Measurements from ENCODE around the gene EIPR1.

EIPR1 gene

DNA sequence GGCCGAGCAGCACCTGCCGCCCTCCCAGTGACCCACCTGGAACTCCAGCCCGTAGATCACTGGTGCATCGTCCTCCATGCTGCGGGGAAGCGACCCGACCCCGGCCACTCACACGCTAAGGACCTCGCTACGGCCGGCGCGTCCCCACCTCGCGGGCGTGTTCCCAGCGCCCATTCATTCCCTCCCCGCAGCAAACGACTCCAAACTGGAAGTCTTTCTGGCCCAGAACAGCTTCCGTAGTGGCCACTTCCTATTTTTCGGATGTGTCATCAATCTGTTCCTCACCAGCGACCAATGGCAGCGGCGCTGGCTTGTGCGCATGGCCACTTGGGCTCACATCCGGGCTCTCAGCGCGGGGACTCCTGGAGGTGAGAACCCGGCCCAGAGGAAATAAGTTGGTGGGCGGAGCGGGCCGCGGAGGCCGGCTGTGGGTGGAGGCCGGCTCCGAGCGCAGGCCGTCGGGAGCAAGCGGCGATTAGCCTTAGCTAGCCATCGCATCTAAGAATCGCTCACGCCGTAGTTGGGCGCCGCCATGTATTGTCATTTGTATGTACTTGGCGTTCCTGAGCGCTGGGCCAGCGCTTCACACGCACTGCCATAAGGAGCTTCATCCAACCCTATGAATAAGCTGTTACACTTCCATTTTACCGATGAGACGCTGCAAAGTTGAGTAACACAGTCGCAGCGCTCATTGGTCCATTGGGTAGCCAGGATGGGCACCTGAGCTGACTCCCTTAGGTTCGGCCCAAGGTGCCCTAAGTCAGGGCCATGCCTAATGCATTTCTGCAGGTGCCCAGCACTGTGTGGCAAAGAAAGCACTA, at the start of gene EIPR1:
EIPR1 (minus strand) TSS at position 207 of the 821 bp plus-strand sequence; CDS start at position 78, 129 bp downstream.
- peak; percentile 90 for DNase-seq (ENCODE audit: low read depth)

- no peak for DNase-seq (ENCODE audit: low read depth)
Observed at GRCh38 chr2:3427272-3427671, 49.7 kb upstream of the EIPR1 start.

GRCh38 chr2:3426615-3427014, 49.0 kb upstream of the EIPR1 start:
- no peak for DNase-seq (ENCODE audit: low read depth)

DNA sequence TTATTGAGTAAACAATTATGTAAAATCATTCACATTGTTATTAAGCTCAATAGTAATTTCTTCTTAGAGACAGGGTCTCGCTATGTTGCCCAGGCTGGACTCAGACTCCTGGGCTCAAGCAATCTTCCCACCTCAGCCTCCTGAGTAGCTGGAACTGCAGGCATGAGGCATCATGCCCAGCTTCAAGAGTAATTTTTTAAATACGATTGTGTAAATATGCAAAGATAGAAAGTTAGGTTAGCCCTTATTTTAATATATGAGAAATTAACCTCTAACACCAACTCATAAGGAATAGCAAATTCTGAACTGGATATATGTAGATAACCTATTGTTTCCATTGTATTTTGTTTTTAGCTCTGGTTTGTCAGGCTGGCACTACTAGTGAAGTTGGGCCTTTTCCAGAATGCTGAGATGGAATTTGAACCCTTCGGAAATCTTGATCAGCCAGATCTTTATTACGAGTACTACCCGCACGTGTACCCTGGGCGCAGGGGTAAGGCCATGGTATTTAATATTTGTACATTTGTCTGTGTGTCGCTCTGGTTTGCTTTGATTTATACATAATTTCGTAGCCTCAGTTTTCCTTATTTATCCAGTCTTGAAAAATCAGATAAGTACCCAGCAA, 46.7 kb upstream of the EIPR1 start:
- DNase-seq (ENCODE audit: low read depth), result no peak

GRCh38 chr2:3423492-3424170, 46.0 kb upstream of the EIPR1 start:
- no peak for DNase-seq (ENCODE audit: low read depth)

GRCh38 chr2:3422161-3422779, 44.7 kb upstream of the EIPR1 start:
- DNase-seq (ENCODE audit: low read depth), result no peak

- no peak for DNase-seq (ENCODE audit: low read depth)
Observed at GRCh38 chr2:3421580-3421979, 44.0 kb upstream of the EIPR1 start.

DNA sequence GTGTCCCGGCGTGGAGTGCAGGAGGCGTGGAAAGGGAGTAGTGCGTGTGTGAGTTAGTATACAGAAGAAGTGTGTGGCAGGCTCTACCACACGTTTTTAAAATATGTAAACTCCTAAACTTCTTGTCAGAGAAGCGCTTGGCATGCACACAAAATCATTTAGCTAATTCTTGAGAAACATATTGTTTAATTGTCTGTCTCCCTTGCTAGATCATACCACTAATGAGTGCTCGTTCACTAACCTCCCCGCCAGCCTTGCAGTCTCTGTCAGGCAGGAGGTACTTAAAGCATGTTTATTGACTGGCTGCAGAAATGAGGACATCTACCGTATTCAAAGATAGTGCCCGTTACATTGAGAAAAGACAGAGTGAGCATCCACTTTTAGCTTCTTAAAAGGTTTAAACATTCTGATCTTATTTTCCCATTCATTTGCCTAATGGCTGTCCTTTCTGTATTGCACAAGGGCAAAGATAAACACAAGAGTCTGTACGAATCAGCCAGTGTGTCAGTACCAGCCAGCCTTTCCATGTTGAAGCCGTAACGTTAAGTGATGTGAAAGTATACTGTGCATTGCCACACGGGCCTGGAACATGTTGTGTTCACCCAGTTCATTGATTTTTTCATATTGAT, 43.3 kb upstream of the EIPR1 start:
- no peak for DNase-seq (ENCODE audit: low read depth)

GRCh38 chr2:3420076-3420768, 42.6 kb upstream of the EIPR1 start:
- no peak for DNase-seq (ENCODE audit: low read depth)

DNA sequence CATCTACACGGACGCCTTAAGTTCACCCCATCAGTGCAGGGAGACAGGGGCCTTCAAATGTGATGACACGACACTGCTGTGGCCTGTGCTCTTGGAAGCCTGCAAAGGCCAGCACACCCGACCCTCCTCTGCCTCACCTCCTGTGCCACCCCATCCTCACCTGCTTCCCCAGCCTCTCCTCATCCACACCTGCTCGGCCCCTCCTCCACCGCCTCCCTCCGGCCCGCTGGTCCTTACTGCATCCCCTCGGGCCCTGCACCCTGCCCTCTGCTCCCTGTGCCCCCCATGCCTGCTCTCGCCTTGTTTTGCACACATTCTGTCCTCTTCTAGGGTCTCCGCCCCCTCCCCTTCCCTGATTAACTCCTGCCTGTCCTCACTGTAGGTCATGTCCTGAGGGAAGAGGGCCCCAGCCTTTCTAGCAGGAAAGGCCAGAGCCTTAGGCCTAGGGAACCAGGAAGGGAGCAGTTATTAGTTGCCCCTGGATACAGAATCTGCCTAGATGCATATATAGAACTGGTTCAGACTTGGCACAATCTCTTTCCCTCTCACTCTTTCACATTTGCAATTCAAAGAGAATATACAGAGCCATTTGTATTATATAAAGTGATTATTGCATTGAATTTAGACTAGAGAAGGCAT, 41.3 kb upstream of the EIPR1 start:
- no peak for DNase-seq (ENCODE audit: low read depth)

DNA sequence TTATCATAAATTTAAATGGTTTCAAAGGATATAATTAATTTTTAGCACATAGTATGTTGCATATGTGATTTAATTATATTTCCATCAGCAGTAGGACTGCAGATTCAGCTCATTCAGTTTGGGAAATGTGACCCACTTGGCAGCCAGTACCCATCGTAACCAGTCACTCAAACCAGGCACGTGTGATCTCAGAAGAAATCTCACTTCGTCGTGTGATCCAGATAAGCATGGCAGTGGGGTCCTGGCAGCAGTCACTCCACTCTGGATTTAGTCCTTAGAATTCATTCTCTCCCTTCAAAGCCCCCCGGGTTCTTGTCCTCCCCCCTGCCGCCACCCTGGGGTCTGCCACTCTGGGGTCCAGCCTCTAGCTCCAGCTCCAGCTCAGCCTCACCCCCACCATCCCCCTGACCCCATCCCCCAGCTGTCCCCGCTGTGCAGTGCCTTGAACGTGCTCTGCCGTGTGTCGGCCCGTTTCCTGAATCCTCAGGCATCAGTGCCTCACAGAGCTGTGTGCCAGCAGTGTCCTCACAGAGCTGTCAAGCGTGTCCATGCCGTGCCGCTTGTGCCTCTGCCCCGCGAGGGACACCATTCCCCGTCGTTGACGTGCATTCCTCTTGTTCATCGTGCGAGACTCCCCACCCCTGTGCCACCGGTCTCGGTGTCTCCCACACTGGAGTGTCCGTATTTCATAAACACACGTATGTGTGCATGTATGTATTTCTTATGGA, 36.7 kb upstream of the EIPR1 start:
- DNase-seq (ENCODE audit: low read depth), result no peak

DNA sequence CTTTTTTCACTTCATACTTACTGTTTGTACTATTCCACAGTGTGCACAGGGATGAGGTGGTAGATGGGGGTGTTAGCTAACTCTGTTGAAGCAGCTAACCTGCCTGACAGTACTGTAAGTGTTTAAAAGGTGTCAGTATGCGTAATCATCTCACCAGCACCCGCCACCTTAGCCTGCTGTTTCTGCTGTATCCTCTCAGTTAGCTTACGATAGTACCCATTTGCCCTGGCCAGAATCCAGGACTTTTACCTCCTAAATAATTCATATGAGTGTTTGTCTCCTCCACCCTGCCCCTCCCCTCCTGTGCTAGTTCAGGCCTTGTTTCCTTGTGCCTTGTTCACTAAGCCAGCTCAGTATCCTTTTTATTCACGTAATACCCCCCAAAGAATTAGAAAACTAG, 36.1 kb upstream of the EIPR1 start:
- no peak for DNase-seq (ENCODE audit: low read depth)

DNA sequence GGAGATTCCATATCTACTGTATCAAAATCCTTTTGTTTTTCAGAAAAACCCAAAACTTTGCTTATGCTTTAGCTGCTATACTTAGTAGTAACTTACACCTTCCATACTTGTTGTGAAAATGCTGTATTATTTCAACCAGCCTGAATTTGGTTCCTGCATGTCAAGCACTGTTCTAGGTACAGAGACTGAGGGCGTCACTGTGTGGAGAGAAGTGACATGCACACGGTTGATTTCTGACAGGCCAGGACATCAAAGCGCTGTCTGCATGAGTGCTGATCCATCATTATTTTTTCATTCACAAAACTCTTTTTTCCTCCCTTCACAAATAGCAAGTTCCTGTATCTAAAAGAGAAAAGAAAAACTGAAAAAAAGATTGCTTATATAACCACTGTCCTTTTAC, 33.5 kb upstream of the EIPR1 start:
- DNase-seq (ENCODE audit: low read depth), result no peak

DNA sequence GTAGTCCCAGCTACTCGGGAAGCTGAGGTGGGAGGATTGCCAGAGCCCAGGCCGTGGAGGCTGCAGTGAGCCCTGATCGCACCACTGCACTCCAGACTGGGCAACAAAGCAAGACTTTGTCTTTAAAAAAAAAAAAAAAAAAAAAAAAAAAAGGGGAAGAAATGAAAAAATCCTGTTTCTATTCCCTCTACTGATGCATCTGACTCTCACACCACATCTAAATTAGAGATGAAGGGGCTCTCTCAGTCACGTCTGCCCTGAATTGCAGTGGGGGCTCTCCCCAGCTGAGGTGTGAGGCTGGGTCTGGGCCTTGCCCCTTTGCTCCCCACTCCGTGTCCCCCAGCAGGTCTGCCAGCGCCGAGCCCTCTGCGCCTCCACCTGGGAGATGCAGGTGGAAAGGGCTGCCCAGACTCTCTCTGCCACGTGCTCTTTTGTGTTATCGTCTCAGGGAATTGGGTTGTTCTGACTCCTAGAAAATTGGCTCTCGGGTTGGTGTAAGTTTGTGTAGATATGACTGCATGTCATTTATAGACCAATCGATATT, 32.1 kb upstream of the EIPR1 start:
- no peak for DNase-seq (ENCODE audit: low read depth)

DNA sequence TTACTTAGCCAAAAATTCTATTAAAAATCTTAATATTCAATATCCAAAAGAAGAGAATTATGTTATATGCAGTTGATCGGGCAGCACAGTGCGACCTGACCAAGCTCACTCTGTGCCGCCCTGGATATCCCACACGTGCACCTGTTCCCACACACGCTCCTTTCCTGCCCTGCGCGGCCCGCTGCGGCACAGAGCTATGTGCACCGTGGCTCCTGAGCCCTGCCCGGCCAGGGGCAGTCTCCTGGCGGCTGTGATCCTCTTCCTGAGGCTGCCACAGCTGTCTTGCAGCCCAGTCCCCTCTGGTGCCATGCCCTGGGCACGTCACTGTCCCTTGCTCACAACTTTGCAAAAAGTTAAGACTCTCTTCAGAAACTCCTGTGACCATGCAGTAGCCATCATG, 31.2 kb upstream of the EIPR1 start:
- DNase-seq (ENCODE audit: low read depth), result no peak

DNA sequence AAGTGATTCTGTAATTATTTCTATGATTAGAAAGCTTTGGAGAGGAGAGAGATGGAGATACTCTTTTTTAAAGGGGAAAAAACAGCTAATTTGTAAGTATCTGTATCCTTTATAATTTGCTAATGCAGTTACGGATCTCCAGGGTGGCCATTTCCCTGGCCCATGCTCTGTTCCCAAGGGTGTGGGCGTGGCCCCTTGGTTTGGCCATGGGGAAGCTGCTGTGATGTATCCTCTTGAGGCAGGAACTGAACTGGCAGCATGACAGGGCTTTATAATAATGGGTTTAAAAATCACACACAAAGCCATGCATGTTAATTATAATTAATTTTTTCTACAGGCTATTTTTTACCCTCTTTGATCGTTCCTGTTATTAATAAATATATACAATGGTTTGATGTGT, 28.9 kb upstream of the EIPR1 start:
- no peak for DNase-seq (ENCODE audit: low read depth)

GRCh38 chr2:3405876-3406275, 28.3 kb upstream of the EIPR1 start:
- no peak for DNase-seq (ENCODE audit: low read depth)

GRCh38 chr2:3405307-3405706, 27.7 kb upstream of the EIPR1 start:
- DNase-seq (ENCODE audit: low read depth), result no peak

DNA sequence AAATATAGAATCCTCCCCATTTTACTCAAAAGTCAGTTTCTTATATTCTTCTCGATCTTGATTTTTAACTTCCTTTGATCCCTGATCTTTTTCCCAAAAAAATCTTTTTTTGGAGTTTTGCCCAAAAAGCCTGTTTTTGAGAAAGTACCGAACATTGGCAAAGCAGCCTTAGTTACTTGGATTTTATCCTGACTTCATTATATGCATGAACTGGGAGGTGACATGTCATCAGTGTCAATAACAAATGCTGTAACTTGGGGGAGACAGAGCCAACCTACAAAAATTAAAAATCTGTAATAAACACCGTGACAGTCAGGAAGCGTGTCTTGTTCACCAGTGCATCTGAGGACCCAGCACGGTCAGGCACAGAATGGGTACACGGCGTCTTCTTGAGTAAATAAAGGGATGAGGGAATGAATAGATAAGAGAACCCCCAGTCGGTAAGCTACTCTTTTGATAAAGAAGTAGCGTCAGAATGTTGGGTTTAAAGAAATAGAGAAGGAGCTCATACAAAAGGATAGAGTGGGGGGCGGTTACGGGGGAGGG, 26.8 kb upstream of the EIPR1 start:
- no peak for DNase-seq (ENCODE audit: low read depth)
